GM19240 (cell line): ENCODE results near the gene NES.

Source experiments
- DNase-seq: peaks from one replicate; pipeline ENCODE4 v3.0.0; 2011; ENCODE audit warnings: low spot score; ENCODE audit not compliant: insufficient read length

NES gene

GRCh38 chr1:156663178-156663577 is 14.0 kb downstream of the NES start:
- DNase-seq: no peak

GRCh38 chr1:156662800-156663055 is 14.5 kb downstream of the NES start:
- DNase-seq: no peak

- no peak for DNase-seq
These were observed 15.0 kb downstream of the NES start for GRCh38 chr1:156662005-156662799.

DNA sequence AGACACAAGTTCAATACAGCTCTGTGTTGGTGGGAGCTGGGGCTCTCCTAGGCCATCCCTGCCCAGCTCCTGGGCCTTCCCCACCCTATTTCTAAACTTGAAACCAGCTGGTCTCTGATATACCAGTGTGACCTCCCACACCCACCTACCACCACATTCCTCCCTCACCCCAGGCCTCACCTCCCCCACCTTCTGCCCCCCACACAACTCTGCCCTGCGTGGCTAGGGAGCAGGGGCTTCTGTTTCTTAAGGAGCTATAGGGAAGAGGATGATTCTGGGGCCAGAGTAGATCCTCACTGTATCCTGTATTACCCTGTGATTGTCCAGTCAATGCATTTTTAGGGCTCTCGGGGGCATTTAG is 16.5 kb downstream of the NES start:
- no peak for DNase-seq

DNA sequence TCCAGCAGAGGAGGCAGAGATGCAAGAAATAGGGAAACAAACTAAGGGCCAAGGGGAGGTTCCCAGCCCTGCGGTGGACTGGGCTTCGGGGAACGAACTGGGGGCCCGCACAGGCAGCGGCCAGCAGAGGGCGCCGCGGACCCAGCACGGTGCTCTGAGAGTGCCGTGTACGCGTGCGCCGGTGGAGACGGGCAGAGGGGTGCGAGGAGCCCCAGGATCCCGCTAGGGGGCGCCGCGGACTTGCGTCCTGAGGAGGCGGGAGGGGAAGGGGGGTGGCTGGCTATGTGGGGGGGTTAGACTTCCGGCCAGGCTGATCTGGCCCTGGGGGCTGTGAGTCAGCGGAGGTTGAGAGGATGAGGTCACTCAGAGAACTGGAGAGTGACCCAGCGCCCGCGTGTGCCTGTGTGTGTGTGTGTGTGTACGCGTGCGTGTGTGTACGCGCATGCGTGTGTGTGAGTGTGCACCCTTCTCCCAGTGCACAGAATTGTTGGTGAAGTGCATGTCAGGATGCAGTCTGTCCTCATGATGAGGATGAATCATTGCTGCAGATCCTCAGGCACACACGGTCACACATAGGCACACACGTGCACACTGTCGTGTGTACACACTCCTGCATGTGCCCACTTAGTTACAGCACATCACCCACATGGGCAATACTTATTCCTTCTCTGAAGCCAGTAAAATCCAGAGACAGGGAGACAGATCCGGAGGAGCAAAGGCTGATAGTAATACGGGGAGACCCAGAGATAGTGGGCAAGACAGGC is 17.0 kb downstream of the NES start:
- DNase-seq: peak; percentile 95

GRCh38 chr1:156659661-156659987 is 17.6 kb downstream of the NES start:
- DNase-seq: no peak

DNA sequence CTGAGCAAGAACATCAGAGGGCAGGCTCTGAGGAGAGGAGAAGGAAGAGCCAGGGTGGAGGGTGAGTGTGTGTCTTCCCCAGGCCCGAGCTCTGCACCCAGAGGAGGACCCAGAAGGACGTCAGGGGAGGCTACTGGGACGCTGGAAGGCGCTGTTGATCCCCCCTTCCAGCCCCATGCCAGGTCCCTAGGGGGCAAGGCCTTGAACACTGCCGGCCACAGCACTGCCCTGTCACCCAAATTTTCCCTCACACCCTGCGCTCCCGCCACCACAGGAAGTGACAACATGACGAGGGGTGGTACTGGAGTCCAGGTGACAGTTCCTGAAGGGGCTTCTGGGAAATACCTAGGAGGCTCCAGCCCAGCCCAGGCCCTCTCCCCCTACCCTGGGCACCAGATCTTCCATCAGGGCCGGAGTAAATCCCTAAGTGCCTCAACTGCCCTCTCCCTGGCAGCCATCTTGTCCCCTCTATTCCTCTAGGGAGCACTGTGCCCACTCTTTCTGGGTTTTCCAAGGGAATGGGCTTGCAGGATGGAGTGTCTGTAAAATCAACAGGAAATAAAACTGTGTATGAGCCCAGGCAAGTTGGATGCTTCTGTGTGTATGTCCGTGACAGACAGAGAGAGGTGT is 18.1 kb downstream of the NES start:
- DNase-seq: no peak

DNA sequence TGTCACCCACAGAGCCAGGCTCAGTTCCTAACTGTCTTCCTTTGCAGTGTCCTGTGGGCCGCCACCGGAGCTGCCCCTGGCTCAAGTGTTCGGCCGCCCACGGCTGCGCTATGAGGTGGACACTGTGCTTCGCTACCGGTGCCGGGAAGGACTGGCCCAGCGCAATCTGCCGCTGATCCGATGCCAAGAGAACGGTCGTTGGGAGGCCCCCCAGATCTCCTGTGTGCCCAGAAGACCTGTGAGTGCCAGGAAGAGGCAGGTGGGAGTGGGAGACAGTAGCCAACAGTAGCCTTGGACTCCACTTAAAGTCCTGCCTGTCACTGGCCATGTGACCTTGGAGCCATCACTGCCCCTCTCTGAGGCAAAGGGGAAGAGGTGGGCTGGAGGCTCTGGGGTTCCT is 18.7 kb downstream of the NES start:
- DNase-seq: no peak

GRCh38 chr1:156657741-156658319 is 19.4 kb downstream of the NES start:
- no peak for DNase-seq

DNA sequence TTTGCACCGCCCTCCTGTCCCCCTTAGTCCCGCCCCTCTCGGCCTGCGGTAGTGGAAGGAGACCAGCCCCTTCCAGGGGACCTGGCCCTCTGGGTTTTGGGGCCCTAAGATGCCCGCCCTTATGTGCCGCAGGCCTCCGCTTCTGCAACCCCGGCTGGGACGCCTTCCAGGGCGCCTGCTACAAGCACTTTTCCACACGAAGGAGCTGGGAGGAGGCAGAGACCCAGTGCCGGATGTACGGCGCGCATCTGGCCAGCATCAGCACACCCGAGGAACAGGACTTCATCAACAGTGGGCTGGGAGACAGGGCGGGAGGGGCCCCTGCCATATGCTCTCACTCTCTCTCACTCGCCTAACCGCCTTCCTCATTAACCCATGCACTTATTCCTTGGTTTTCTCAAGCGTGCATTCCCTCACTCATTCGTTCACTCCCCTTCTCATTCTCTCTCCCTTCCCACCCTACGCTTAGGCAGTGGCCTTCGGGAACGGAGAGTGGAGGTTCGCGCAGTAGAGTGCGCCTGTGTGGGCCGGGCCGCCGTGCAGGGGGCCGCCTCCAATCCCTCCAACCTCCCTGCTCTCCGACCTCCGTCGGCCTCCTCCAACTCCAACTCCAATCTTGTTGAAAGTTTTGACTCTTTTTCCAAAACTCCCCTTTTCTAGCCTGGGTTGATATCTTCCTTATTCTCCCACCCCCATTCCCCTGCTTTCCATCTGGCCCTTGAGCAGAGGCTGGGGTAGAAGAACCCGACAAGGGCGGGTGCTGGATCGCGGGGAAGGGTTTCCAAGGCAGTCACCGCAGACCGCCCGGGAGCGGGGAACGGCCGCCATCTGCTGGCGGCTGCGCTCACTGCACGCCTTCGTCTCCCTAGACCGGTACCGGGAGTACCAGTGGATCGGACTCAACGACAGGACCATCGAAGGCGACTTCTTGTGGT is 20.1 kb downstream of the NES start:
- DNase-seq: peak; percentile 67

GRCh38 chr1:156655904-156656516 is 21.2 kb downstream of the NES start:
- no peak for DNase-seq

GRCh38 chr1:156655151-156655903 is 21.9 kb downstream of the NES start:
- DNase-seq: no peak

DNA sequence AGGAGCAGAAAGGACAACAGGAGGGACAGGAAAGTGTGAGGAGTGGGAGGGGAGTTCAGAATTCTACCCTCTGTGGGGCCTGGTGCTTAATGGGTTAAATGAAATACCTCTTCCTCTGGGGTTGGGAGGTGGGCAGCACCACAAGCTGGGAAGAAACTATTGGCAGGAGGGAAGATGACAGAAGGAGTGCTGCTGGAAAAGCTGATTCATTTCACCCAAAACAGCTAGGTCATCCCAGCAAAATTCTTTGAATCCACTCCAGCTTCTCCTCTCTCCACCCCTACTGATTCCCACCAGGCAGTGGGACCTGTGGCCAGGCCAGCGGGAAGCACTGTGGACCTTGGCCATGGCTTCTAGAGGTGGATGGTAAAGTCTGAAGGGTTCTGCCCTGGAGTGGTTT is 22.5 kb downstream of the NES start:
- no peak for DNase-seq

- DNase-seq: no peak
These were observed 24.2 kb downstream of the NES start for GRCh38 chr1:156652992-156653355.

DNA sequence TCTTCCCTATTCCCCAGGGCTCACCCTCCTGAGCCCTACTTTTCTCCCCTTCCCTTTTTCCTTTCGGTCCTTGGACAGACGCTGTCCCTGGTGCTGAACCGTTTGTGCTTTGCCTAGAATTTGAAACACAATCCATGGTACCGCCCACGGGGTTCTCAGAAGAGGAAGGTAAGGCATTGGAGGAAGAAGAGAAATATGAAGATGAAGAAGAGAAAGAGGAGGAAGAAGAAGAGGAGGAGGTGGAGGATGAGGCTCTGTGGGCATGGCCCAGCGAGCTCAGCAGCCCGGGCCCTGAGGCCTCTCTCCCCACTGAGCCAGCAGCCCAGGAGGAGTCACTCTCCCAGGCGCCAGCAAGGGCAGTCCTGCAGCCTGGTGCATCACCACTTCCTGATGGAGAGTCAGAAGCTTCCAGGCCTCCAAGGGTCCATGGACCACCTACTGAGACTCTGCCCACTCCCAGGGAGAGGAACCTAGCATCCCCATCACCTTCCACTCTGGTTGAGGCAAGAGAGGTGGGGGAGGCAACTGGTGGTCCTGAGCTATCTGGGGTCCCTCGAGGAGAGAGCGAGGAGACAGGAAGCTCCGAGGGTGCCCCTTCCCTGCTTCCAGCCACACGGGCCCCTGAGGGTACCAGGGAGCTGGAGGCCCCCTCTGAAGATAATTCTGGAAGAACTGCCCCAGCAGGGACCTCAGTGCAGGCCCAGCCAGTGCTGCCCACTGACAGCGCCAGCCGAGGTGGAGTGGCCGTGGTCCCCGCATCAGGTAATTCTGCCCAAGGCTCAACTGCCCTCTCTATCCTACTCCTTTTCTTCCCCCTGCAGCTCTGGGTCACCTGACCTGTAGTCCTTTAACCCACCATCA is 24.8 kb downstream of the NES start:
- DNase-seq: no peak

DNA sequence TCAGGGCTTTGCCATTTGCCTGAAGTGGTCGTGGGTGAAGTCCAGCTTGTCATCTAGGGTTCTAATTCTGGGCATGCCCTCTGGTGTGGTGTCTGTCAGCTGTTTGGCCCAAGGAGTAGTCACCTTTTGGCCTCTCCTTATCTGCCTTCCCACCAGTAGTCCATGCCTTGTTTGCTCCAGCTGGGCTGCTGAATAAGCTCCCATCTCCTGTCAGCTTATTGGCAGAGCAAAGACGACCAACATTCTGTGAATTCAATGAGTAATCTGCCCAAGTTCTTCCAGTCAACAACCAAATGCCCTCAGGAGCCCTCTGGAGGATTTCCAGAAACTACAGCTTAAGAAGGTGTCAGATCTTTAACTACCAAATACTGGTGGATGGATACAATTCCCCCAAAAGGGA is 28.3 kb downstream of the NES start:
- no peak for DNase-seq

DNA sequence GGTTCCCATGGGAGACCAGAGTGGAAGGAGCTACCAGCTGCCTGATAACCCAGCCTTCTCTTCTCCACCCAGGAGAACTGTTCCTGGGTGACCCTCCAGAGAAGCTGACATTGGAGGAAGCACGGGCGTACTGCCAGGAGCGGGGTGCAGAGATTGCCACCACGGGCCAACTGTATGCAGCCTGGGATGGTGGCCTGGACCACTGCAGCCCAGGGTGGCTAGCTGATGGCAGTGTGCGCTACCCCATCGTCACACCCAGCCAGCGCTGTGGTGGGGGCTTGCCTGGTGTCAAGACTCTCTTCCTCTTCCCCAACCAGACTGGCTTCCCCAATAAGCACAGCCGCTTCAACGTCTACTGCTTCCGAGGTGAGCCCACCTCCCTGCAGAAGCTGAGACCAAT is 28.7 kb downstream of the NES start:
- DNase-seq: no peak

GRCh38 chr1:156647351-156647750 is 29.9 kb downstream of the NES start:
- DNase-seq: no peak

DNA sequence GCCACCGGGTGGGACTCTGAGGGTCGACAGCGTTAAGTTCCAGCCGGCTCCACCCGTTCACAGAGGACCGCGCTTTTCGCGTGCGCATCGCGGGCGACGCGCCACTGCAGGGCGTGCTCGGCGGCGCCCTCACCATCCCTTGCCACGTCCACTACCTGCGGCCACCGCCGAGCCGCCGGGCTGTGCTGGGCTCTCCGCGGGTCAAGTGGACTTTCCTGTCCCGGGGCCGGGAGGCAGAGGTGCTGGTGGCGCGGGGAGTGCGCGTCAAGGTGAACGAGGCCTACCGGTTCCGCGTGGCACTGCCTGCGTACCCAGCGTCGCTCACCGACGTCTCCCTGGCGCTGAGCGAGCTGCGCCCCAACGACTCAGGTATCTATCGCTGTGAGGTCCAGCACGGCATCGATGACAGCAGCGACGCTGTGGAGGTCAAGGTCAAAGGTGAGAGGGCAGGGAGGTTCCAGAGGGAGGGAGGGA is 30.4 kb downstream of the NES start:
- DNase-seq: no peak
